D341Med (cell line): ENCODE measurements around the gene PDE4DIP.
"Not testable (repeated sequence)": the region's sequence is repeated elsewhere in the genome, so short reads cannot be mapped to it uniquely, and the experiment has no call there.

Experiments used
- DNase-seq: peaks from one replicate; pipeline ENCODE4 v3.0.0; 2012; ENCODE audit warnings: low spot score

The PDE4DIP gene

DNA sequence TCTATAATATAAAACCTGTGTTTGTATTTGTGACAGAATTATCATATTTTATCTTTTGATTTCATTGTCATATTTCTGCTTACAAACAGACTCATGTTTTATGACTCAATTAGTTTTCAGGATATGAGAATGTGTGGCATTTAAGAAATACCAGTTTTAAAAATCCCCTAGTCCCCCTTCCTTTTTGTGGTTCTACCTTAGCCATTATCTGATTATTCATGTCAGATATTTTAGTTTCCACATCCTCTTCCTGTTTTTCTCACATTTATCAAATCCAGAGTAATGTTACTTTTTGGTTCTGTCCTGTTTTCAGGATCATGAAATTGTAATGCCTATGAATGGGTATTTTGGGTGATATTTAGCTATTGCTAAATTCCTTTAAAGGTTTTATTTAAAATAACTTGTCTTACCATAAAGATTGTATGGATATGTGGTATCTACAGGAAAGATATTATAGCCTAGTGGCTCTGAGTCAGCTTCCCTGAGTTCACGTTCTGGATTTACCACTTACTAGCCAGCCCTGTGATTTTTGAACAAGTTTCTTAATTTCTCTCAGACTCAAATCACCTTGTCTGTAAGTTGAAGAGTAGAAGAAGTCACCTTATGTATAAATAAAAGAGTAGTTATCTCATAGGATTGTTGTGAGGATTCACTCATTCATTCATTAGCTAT is 131.8 kb downstream of the PDE4DIP start:
- DNase-seq = not testable (repeated sequence)

DNA sequence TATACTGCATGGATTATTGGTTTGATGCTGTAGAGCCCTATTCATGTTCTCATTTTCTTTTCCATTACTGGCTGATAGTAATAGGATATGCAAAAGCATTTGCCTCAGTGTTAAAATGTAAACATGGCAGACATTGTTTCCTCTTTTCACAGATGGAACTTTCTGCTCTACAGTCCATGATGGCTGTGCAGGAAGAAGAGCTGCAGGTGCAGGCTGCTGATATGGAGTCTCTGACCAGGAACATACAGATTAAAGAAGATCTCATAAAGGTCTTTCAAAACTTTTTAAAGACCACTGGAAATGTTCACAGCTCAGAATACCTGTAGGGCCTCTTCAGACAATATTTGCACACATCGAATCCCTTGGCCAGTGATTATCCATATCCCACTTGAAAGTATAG is 133.6 kb downstream of the PDE4DIP start:
- DNase-seq = not testable (repeated sequence)

DNA sequence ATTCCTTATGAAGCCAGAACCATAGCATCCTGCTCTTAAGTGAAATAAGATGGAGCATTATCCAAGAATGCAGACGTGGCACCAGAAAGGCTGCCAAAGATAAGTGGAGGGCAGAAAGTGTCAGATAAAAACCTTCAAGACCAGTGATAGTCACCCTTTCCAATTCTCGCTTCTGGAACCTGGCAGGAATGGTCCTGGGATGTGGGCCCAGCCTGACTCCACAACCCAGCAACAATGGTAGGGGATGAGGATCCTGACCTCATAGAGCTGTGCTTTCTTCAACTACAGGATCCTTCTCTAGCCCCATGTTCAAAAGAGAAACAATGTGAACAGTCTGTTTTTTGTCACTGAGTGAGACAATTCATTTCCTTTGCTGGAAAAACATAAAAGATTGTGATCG is 145.2 kb downstream of the PDE4DIP start:
- DNase-seq = not testable (repeated sequence)

DNA sequence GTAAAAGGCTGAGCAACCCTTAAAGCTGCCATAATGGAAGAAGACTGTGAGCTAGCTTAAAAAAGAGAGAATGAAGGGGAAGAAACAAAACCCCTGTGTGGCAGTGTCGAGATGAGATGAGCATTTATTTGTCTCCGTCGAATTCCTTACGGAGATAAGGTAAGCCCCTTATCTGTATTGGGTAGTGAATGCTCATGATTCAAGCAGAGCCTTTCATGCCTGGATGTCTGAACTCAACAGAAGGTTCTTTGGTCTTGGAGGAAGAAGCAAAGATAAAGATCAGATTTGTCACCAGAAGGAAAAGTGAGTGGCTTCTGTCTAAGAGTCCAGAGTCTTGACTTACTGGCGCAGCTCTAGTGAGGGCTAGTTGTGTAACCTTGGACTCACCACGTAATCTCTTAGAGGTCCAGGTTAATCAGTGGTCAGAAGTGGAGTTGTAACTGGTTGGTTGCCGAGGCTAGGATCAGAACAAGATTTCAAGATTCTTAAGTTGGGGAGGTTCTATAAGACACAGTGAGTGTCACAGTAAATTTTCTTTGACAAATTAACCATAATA is 146.1 kb downstream of the PDE4DIP start:
- DNase-seq = not testable (repeated sequence)

DNA sequence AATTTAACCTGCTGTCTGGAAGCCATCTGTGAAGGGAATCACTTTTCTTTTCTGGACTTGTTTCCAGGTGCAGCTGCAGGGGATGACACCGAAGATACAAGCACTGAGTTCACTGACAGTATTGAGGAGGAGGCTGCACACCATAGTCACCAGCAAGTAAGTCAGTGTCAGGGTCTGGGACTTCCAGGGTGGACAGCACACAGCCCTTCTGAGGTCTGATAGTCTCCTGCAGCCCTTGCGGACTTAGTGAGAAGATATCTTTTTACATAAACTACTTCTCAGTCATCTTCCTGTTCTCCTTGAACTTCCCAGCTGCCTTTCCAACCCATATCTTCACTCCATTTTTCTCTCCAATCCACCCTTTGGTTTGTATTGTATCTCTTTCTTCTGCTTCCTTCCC is 147.6 kb downstream of the PDE4DIP start:
- DNase-seq = not testable (repeated sequence)

DNA sequence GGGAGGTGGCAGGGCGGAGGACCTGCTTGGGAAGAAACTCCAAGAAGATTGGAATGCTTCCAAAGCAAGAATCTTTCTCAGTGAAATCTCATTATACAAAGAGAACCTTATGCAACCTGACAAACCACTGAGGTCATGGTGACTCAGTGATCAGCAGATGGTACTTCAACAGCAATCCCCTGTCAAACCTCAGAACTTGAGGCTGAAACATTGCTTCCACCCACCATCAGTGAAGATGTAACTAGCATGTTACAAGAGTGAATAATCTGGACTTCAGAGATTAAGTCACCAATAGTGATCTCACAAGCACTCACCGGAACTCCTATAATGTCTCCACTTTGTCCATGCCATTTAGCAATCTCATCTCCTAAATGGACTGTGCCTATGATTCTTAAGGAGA is 148.1 kb downstream of the PDE4DIP start:
- not testable (repeated sequence) for DNase-seq

DNA sequence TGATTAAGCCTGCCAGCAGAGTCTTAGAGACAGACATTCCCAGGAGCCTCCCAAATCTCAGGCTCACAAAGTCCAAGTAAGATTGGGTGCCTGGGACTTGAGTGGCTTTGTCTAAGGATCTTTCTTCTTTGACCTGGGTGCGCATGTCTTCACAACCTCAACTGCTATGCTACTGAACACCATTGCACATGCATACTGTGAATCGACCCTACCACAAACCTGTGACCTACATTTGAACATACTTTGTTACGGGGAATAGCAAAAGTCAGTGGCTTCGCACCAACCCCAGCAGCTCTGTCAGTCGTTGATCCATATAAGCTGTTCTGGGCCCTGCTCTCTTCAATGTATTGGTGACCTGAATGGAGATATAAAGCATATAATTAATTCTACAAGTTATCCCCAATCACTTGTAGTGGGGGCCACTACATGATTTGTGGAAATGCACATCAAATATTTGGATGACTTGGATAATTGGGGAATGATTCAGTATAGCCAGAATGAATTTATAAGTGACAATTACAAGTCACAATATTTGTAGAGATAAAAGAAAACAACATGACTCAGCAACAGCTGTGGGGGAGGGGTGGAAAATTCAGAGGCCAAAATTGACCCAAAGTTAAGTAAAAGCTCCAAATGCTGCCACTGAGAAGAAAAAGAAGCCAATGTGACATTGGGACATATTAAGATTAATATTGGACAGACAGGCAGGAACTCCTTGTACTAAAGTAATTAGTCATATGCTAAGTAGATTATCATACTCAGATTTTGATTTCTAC is 152.4 kb downstream of the PDE4DIP start:
- DNase-seq = not testable (repeated sequence)

DNA sequence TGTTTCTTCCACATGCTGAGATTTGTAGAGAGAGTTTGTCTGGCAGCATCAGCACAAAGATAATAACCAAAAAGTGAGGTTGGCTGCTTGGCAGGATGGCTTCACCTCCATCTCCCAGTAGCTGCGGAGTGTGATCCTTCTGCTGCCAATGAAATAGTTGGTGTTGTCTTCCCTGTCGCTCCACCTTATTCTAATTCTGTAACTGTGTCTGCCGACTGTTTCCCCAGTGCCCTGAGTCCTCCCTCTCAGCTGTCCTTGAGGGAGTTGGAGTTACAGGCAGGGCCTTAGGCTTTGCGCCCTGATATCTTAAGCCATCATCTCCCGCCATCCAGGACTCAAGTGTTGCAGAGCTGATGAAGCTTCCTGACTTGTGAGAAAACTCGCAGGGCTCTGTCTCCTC is 153.2 kb downstream of the PDE4DIP start:
- not testable (repeated sequence) for DNase-seq

DNA sequence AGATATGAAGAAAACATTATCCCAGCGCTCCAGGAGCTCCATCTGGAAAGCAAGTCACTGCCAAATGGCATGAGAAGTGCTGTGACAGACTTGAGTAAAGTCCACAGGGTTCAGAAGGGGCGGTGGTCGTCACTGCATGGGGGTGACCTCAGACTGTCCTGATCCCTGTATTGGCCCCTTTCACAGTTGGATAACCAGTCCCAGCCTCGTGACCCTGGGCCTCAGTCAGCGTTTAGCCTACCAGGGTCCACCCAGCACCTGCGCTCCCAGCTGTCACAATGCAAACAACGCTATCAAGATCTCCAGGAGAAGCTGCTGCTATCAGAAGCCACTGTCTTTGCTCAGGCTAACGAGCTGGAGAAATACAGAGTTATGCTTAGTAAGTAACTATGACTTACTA is 158.4 kb downstream of the PDE4DIP start:
- DNase-seq = not testable (repeated sequence)

DNA sequence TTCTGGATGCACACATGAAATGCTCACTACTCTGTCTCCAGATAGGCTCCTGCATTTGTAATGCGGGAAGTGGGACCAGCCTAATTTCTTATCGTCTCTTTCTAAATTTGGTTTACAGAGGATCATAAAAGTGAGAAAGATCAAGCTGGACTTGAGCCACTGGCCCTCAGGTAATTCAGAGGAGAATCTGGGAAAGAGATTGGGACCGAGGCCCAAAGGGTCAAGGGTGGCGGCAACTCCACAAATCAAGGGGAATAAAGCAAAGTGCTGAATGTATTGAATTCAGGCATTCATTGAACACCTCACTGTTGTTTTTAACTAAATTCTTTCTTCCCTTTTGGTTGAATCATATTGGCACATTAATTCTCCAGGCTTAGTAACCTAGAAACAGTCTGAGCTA is 164.1 kb downstream of the PDE4DIP start:
- DNase-seq = not testable (repeated sequence)

DNA sequence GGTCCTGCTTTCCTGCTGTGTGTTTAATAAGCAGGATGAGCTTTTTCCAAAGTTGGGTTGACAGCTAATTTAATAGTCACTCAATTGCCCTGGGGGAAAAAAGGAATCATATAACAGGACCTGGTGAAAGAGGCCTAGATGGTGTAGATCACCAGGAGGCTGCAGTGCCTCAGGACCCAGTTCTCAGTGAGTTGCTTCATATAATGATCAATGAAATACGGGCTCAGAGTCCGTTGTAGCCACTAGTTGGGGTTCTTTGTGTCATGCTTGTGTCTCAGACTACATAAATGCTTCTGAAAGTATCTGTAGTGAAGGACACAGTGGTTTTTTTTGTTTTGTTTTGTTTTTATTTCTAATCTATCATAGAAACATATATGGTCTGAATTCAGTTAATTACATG is 164.5 kb downstream of the PDE4DIP start:
- not testable (repeated sequence) for DNase-seq

DNA sequence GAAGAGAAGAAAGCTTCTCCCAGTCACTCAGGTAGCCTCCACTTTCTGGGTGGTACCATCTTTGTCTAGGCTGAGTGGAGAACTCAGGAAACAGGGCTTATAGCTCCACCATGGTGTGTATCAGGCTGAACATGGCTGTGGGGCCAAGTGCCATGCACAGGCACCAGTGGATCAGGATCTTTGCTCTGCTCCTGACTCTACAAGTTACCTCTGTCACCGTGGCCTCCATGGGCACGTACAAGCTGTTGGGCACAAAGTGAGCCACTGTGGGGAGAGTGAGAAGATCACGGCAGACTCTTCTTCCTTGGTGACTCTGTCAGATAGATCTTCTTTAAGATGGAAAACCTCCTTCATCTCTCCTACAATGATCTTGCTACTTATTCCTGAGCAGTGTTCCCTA is 165.5 kb downstream of the PDE4DIP start:
- DNase-seq = not testable (repeated sequence)

DNA sequence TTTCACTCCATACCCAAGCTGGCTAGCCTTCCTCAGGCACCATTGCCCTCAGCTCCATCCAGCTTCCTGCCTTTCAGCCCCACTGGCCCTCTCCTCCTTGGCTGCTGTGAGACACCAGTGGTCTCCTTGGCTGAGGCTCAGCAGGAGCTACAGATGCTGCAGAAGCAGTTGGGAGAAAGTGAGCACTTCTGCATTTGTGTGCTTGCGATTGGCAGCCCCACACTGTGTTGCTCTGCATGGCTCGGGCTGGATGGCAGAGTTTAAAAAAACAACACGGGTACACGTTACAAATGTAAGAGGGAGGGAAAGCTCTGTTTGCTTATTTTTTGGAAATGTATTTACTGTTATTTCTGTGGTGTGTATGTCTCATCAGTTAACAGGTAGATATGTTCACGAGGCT is 168.4 kb downstream of the PDE4DIP start:
- not testable (repeated sequence) for DNase-seq

DNA sequence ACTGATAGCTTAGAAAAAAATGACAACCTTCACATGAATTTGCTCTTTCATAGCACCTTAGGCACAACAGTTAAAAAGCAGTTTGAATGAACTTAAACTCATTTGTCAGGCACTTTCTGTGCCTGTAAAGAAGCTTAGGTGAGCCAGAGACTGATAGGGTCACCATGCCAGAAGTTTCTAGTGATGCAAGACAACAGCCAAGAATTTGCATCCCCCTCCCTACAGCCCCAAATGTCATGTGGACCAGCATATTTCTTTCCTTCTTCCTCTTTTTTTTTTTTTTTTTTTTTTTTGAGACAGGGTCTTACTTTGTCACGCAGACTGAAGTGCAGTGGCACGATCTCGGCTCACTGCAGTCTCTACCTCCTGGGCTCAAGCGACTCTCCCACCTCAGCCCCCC is 169.3 kb downstream of the PDE4DIP start:
- not testable (repeated sequence) for DNase-seq

DNA sequence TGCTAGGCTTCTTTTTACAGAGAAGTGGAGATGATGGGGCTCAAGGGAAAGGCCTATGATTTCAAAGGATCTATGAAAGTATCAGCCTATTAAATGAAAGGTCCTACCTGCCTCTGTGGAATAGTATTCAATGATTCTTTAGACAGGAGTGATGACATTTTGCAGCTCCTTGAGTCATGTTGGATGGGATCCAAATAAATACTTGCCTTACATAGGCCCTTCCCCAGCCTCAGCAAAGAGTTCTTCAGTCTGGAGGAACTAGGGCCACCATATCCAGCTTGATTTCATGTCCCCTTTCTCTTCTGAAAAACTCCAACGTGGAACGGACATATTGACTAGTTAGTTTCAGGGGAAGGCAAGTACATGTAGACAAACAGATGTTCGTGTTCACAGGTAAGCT is 171.3 kb downstream of the PDE4DIP start:
- DNase-seq = not testable (repeated sequence)

DNA sequence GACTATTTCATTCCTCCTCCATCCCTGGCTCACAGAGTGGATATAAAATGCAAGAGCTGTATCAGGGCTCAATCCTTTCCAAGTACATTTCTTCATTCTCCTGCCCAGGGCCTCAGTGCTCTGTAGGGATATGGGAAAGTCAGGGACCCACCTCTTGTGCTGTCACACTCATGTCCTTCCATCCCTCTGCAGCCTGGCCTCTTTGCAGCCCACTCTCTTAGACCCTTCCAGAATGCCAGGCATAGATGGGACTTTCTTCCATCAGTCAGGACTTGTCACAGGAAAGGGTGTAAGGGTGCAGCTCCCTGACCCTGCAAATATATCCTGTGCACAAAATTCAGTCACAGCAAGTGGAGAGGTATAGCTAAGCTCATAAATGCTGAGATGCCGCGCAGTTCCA is 172.4 kb downstream of the PDE4DIP start:
- not testable (repeated sequence) for DNase-seq

DNA sequence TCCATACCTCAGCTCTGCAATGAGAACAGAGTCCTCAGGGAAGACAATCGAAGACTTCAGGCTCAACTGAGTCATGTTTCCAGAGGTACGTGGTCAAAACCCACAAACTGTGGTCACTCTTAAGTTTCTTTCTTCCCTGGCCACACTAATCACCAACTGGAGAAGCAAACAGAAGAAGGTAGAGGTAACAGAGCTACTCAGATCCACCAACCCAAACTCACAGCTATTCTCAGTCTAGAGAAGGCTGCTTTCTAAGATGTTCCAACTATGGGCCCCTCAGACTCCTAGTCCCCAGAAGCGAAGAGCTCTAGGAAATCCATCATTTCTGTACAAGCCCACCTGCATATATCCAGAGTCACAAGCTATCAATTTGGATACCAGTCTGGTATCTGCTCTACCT is 174.3 kb downstream of the PDE4DIP start:
- not testable (repeated sequence) for DNase-seq

DNA sequence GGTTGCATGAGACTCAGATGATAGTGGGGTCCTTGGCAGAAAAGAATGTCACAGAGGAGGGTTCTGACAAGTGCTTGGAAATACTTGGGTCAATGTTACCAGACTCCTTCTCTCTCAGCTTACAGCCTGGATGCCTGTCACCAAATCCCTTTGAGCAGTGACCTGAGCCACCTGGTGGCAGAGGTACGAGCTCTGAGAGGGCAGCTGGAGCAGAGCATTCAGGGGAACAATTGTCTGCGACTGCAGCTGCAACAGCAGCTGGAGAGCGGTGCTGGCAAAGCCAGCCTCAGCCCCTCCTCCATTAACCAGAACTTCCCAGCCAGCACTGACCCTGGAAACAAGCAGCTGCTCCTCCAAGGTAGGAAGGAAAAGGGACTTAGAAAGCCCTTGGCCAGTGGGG is 180.1 kb downstream of the PDE4DIP start:
- not testable (repeated sequence) for DNase-seq

DNA sequence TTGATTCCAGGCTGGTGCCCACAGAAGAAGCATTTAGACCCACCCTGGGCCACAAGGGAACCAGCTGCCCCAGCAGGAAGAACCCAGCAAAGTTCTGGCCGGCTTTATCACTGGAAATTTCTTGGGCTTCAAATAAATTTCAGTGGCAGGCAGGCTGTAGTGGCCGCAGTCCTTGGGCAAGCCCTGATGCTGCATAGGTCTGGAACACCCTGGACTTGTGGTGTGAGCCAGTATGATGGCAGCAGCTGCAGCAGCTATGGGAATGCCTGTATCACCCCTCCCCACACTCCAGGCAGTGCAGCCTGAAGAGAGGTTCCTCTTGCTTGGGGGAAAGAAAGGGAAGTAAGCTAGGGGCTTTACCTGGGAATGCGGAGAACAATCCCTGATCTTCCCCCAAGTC is 189.7 kb downstream of the PDE4DIP start:
- DNase-seq = not testable (repeated sequence)

DNA sequence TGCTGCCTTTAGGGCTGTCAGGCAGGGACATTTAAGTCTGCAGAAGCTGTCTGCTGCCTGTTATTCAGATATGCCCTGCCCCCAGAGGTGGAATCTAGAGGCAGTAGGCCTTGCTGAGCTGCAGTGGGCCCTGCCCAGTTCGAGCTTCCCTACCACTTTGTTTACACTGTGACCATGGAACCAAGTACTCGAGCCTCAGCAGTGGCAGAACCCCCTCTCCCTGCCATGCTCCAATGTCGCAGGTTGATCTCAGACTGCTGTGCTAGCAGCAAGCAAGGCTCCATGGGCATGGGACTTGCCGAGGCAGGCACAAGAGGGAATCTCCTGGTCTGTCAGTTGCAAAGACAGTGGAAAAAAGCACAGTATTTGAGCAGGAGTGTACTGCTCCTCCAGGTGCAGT is 198.8 kb downstream of the PDE4DIP start:
- DNase-seq = not testable (repeated sequence)

DNA sequence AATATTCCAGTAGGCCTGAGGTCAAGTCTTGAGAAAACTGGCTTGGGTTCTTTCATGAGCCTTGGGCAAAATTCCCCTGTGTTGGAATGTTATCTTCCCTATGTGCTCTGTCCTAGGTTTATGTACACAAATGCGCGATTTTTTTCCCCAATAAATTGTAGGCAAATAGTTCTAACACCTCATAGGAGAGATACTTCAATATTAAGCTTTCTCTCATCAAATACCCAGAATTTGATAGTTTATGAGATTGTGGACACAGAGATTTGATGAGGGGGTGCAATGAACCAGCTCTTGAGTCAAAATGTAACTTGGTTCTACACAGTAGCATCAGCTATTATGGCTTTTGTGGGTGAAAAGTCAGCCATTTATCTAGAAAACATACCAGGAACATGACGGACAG is 220.4 kb downstream of the PDE4DIP start:
- not testable (repeated sequence) for DNase-seq

DNA sequence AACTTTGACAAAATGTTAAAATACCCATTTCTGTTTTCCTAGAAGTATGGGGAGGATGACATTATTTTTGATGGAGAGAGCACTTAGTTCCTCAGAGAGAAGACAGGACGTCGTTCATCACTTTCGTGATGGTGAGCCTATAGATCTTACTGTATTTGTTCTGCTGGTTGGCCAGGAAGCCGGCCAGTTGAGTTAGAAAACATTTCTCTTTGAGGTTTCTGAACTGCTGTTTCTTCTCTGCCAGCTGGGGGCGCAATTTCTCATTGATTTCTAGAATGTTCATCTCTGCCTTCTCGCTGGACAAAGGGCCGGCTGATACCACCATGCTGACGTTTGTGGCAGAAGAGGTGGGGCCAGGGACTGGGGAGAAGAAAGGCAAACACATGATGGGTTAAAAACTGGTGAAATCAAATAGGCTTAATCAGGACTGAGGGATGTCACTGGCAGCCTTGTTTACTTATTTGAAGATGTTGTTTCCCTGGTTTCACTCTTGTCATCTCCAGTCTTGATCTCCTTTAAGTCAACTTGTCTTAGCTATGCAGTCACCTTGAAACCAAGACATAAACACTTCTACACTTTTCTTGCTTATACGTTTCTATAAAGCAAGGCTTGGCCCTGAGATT is 231.4 kb downstream of the PDE4DIP start:
- DNase-seq = not testable (repeated sequence)
